Measurements from ENCODE around the gene NCS1. TPM values are rescaled to one million over a fixed set of nuclear protein-coding genes. Genes with fewer than 3 reads are reported as not detected.

The NCS1 gene
- total and polyA plus RNA-seq, 12 donors: 4.0 to 87.6 (median 34.3) TPM

- H3K36me3 ChIP-seq (replicated peaks in 1 of 2): no peaks in the 10 kb centered on the region
- DNase-seq: no peak
- WGBS, 4 donors: 21 to 46% (median 41%) methylated on average over 2 of the region's 2 CpGs
- H3K4me3 ChIP-seq: no peak overlapping the region
- no peaks in the 10 kb centered on the region for H3K9me3 ChIP-seq (replicated peaks in 1 of 3)
- intact Hi-C loops (cut with DNase I): no loop called here
- peaks cover 8 to 24% of the 10 kb centered on the region in 2 donors for H3K4me1 ChIP-seq (replicated peaks in 1 of 2)
- no peak for TF ChIP-seq POLR2A (IDR thresholded peaks at IDR 0.05)
- TF ChIP-seq, protein P1, sequence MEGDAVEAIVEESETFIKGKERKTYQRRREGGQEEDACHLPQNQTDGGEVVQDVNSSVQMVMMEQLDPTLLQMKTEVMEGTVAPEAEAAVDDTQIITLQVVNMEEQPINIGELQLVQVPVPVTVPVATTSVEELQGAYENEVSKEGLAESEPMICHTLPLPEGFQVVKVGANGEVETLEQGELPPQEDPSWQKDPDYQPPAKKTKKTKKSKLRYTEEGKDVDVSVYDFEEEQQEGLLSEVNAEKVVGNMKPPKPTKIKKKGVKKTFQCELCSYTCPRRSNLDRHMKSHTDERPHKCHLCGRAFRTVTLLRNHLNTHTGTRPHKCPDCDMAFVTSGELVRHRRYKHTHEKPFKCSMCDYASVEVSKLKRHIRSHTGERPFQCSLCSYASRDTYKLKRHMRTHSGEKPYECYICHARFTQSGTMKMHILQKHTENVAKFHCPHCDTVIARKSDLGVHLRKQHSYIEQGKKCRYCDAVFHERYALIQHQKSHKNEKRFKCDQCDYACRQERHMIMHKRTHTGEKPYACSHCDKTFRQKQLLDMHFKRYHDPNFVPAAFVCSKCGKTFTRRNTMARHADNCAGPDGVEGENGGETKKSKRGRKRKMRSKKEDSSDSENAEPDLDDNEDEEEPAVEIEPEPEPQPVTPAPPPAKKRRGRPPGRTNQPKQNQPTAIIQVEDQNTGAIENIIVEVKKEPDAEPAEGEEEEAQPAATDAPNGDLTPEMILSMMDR (IDR thresholded peaks at IDR 0.05): no peak
- H3K27ac ChIP-seq: no peak overlapping the region
- H3K27me3 ChIP-seq: no peaks in the 10 kb centered on the region
Observed at GRCh38 chr9:130179331-130179907, 7.2 kb downstream of the NCS1 start.

GRCh38 chr9:130180516-130180915 lies 8.3 kb downstream of the NCS1 start:
- DNase-seq: peak in 2 of 7 donors; percentile 17 to 24
- H3K9me3 ChIP-seq (replicated peaks in 1 of 3): no peaks in the 10 kb centered on the region
- peak overlapping the region in 1 of 5 donors; percentile 25 for H3K27ac ChIP-seq
- WGBS, 4 donors: 52 to 61% (median 53%) methylated on average over 7 to 12 of the region's 12 CpGs
- H3K36me3 ChIP-seq (replicated peaks in 1 of 2): no peaks in the 10 kb centered on the region
- H3K27me3 ChIP-seq: no peaks in the 10 kb centered on the region
- TF ChIP-seq POLR2A (IDR thresholded peaks at IDR 0.05): no peak
- TF ChIP-seq, protein P1 (IDR thresholded peaks at IDR 0.05): no peak
- no peak overlapping the region for H3K4me3 ChIP-seq
- peaks cover 10 to 30% of the 10 kb centered on the region in 2 donors for H3K4me1 ChIP-seq (replicated peaks in 1 of 2)
- intact Hi-C loops (cut with DNase I): loop anchor here in 1 of 2 donors (10.0 kb wide), 2 partner anchors 54 to 66 kb away; no protein-coding TSS in a partner anchor

DNA sequence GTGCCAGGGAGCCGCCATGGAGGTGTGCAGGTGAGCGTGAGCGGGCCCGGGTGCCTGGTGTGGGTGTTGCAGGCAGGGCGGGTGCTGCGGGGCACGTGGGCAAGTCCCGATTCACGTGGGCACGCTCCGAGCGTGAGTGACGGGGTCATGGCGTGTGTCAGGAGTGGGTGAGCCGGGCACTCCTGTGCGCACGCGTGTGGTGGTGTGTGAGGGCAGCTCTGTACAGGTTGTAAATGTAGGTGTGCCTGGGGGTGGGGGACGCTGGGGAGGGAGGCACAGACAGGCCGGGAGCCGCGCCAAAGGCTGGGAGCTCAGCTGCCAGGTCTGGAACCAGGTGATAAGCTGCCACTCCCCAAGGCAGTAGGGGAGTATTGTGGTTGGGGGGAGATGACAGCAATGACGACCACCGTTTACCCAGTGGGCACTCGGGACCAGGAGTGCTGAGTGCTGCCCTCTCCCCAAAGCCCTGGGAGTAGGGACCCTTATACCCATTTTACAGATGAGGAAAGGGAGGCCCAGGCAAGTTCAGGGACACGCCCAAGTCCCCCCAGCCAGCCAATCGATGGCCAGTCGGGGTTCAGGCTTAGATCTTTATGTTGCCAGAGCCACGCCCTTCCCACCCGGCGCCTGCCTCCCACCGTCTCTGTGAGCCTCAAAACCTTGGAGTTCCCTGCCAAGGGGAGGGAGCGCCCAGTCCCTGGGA lies 9.6 kb downstream of the NCS1 start:
- Histone ChIP-seq H3K4me3 (no peak overlapping the region), H3K9me3 (replicated peaks in 1 of 3) (no peaks in the 10 kb centered on the region), H3K36me3 (replicated peaks in 1 of 2) (no peaks in the 10 kb centered on the region), H3K27me3 (no peaks in the 10 kb centered on the region), H3K4me1 (replicated peaks in 1 of 2) (peaks cover 21 to 43% of the 10 kb centered on the region in 2 donors), H3K27ac (peak overlapping the region in 1 of 5 donors; percentile 71)
- intact Hi-C loops (cut with DNase I): loop anchor here in 1 of 2 donors (10.0 kb wide), 2 partner anchors 53 to 67 kb away; no protein-coding TSS in a partner anchor
- no peak for DNase-seq
- TF ChIP-seq, protein P1 (IDR thresholded peaks at IDR 0.05): no peak
- no peak for TF ChIP-seq POLR2A (IDR thresholded peaks at IDR 0.05)
- WGBS, 4 donors: 91 to 93% (median 93%) methylated on average over 24 to 33 of the region's 33 CpGs

- no peaks in the 10 kb centered on the region for H3K36me3 ChIP-seq (replicated peaks in 1 of 2)
- no peak overlapping the region for H3K4me3 ChIP-seq
- WGBS, 4 donors: 82 to 94% (median 92%) methylated on average over 4 to 17 of the region's 17 CpGs
- H3K4me1 ChIP-seq (replicated peaks in 1 of 2): peaks cover 27 to 47% of the 10 kb centered on the region in 2 donors
- TF ChIP-seq POLR2A (IDR thresholded peaks at IDR 0.05): no peak
- TF ChIP-seq, protein P1 (IDR thresholded peaks at IDR 0.05): no peak
- no peaks in the 10 kb centered on the region for H3K27me3 ChIP-seq
- peak overlapping the region in 4 of 5 donors; percentile 33 to 84 (median 62) for H3K27ac ChIP-seq
- no peaks in the 10 kb centered on the region for H3K9me3 ChIP-seq (replicated peaks in 1 of 3)
- intact Hi-C loops (cut with DNase I): loop anchor here in 1 of 2 donors (10.0 kb wide), 2 partner anchors 52 to 68 kb away; no protein-coding TSS in a partner anchor
- peak in 1 of 7 donors; percentile 12 for DNase-seq
Observed at GRCh38 chr9:130182381-130182909, 10.2 kb downstream of the NCS1 start.
